CD14-positive monocyte (primary cell): ENCODE results near the gene ACBD4. TPM values are rescaled to one million over a fixed set of nuclear protein-coding genes. Genes with fewer than 3 reads are reported as not detected.

Experiments used
- DNase-seq, 3 donors: peaks; one replicate each; pipeline ENCODE4 v3.0.0-alpha.2; 2011 to 2022
- H2AFZ ChIP-seq: 2 replicates; pipeline ENCODE4 v1.6.0; 2012; ENCODE audit warnings: mild to moderate bottlenecking, low read depth, low read length, inconsistent platforms; ENCODE audit not compliant: insufficient read depth, poor library complexity, severe bottlenecking
- H3K27ac ChIP-seq, 2 donors: 1 replicate in 1 of 2; 2 replicates in 1 of 2; pipeline ENCODE4 v1.5.1; 2012 to 2013; ENCODE audit warnings: low read length in 2 of 2, control low read depth in 1 of 2, inconsistent platforms in 1 of 2, low read depth in 1 of 2, mild to moderate bottlenecking in 1 of 2
- H3K27me3 ChIP-seq, 2 donors: one replicate each; pipeline versions ENCODE4 v1.6.0 to v1.6.1; 2011 to 2013; ENCODE audit warnings: low read length in 2 of 2; ENCODE audit not compliant: control insufficient read depth in 2 of 2, insufficient read depth in 2 of 2
- H3K36me3 ChIP-seq, 2 donors: replicated peaks in 1 of 2; 1 replicate in 1 of 2; 2 replicates in 1 of 2; pipeline versions ENCODE4 v1.5.1 to v1.6.1; 2012 to 2013; ENCODE audit warnings: low read length in 2 of 2, control low read depth in 1 of 2, inconsistent platforms in 1 of 2, mild to moderate bottlenecking in 1 of 2; ENCODE audit not compliant: insufficient read depth in 2 of 2, control insufficient read depth in 1 of 2
- H3K4me1 ChIP-seq, 2 donors: 1 replicate in 1 of 2; 2 replicates in 1 of 2; pipeline versions ENCODE4 v1.5.1 to v1.6.1; 2012 to 2013; ENCODE audit warnings: low read length in 2 of 2, control low read depth in 1 of 2, inconsistent platforms in 1 of 2, mild to moderate bottlenecking in 1 of 2, moderate library complexity in 1 of 2; ENCODE audit not compliant: insufficient read depth in 2 of 2, control insufficient read depth in 1 of 2
- H3K4me2 ChIP-seq: replicated peaks from 2 replicates; pipeline ENCODE3; 2012; ENCODE audit warnings: low read length, moderate library complexity, mild to moderate bottlenecking; ENCODE audit not compliant: poor library complexity, severe bottlenecking; ENCODE audit errors: extremely low read depth
- H3K4me3 ChIP-seq, 3 experiments: fragments of 200-600 bp in 1 of 3; sonication (generic) in 1 of 3; replicated peaks in 1 of 3; 1 replicate in 2 of 3; 2 replicates in 1 of 3; pipeline ENCODE4 v1.5.1; 2011 to 2013; ENCODE audit warnings: low read length in 3 of 3, mild to moderate bottlenecking in 3 of 3, control low read depth in 2 of 3, low read depth in 2 of 3, inconsistent platforms in 1 of 3, moderate library complexity in 1 of 3
- H3K79me2 ChIP-seq: 2 replicates; pipeline ENCODE4 v1.6.0; 2012; ENCODE audit warnings: mild to moderate bottlenecking, control low read depth, inconsistent platforms, low read length, moderate library complexity; ENCODE audit not compliant: insufficient read depth
- H3K9ac ChIP-seq: 2 replicates; pipeline ENCODE4 v1.6.0; 2017; ENCODE audit warnings: low read length, mild to moderate bottlenecking; ENCODE audit not compliant: insufficient read depth, poor library complexity, severe bottlenecking
- H3K9me3 ChIP-seq, 2 donors: replicated peaks in 1 of 2; 1 replicate in 1 of 2; 2 replicates in 1 of 2; pipeline versions ENCODE4 v1.5.1 to v1.6.1; 2012 to 2013; ENCODE audit warnings: low read length in 2 of 2, control low read depth in 1 of 2; ENCODE audit not compliant: control insufficient read depth in 1 of 2, insufficient read depth in 1 of 2
- H4K20me1 ChIP-seq: 2 replicates; pipeline ENCODE4 v1.6.0; 2012; ENCODE audit warnings: mild to moderate bottlenecking, low read length, control low read depth, moderate library complexity; ENCODE audit not compliant: insufficient read depth
- H3K27ac Mint-ChIP-seq, 7 donors: one replicate each; pipeline ENCODE4 v1.8.0; 2020; ENCODE audit warnings: mild to moderate bottlenecking in 7 of 7, mixed read lengths in 7 of 7, moderate library complexity in 6 of 7, inconsistent platforms in 2 of 7
- H3K27me3 Mint-ChIP-seq, 3 donors: one replicate each; pipeline ENCODE4 v1.8.0; 2021 to 2022; ENCODE audit warnings: low read depth in 3 of 3, mild to moderate bottlenecking in 3 of 3, mixed read lengths in 3 of 3, moderate library complexity in 3 of 3, inconsistent platforms in 1 of 3
- H3K36me3 Mint-ChIP-seq, 2 donors: one replicate each; pipeline ENCODE4 v1.8.0; 2020; ENCODE audit warnings: mixed read lengths in 2 of 2, inconsistent platforms in 1 of 2, mild to moderate bottlenecking in 1 of 2
- H3K4me1 Mint-ChIP-seq: one replicate; pipeline ENCODE4 v1.8.0; 2020; ENCODE audit warnings: mild to moderate bottlenecking, mixed read lengths
- H3K4me3 Mint-ChIP-seq, 2 donors: one replicate each; pipeline ENCODE4 v1.8.0; 2020; ENCODE audit warnings: mild to moderate bottlenecking in 2 of 2, mixed read lengths in 2 of 2, moderate library complexity in 1 of 2
- H3K9me3 Mint-ChIP-seq, 7 donors: one replicate each; pipeline ENCODE4 v1.8.0; 2020 to 2022; ENCODE audit warnings: mixed read lengths in 7 of 7, mild to moderate bottlenecking in 6 of 7, moderate library complexity in 6 of 7, inconsistent platforms in 2 of 7
- WGBS: methylation state at CpG from one replicate; pipeline ENCODE4 v1.1.5; 2013; ENCODE audit warnings: missing lambda C conversion rate; ENCODE audit not compliant: insufficient coverage; 5-methylcytosine and 5-hydroxymethylcytosine counted together
- intact Hi-C, 2 donors: fragments of 100-400 bp; cut with micrococcal nuclease; formaldehyde crosslinking; loops; one replicate each; pipeline versions ENCODE4 v1.15.0 to v1.15.1; 2023
- polyA plus RNA-seq, 3 donors: library from polyadenylated mRNA; depleted of rRNA in 1 of 3; unstranded in 2 of 3; stranded (reverse) in 1 of 3; fragments of 300-500 nt in 2 of 3; fragments of >200 nt in 1 of 3; fragmentation: Illumina TruSeq in 2 of 3; gene quantifications; 1 replicate in 2 of 3; 2 replicates in 1 of 3; pipeline ENCODE4 v1.2.3, GENCODE V29; 2012 to 2021
- TF ChIP-seq, protein P1 (sequence below): fragments of 200-600 bp; IDR thresholded peaks from one replicate; pipeline ENCODE4 v1.8.0; 2022; ENCODE audit warnings: antibody characterized with exemption, mild to moderate bottlenecking

ACBD4 gene
- polyA plus RNA-seq, 3 donors = 4.8 to 7.4 (median 6.2) TPM

- Mint-ChIP-seq H3K4me3 (no peak overlapping the region), H3K27ac (peak overlapping the region in 1 of 7 donors; percentile 55), H3K36me3 (peaks cover 80 to 97% of the 10 kb centered on the region in 2 donors), H3K4me1 (no peaks in the 10 kb centered on the region), H3K27me3 (peaks cover 0 to 2% (median 2%) of the 10 kb centered on the region in 3 donors), H3K9me3 (no peaks in the 10 kb centered on the region)
- intact Hi-C loops = loop anchor here (2.0 to 10.0 kb wide), 3 partner anchors 34 to 179 kb away; partner anchors contain the start of gene PLCD3 (in 2 of the 2)
- Histone ChIP-seq H3K4me3 (no peak overlapping the region), H3K4me2 (no peak overlapping the region), H4K20me1 (peaks cover 44% of the 10 kb centered on the region), H2AFZ (no peak overlapping the region), H3K27me3 (no peaks in the 10 kb centered on the region), H3K9me3 (no peaks in the 10 kb centered on the region), H3K9ac (no peak overlapping the region), H3K27ac (peak overlapping the region in 1 of 2 donors; percentile 14), H3K36me3 (peaks cover 81 to 94% of the 10 kb centered on the region in 2 donors), H3K79me2 (no peaks in the 10 kb centered on the region), H3K4me1 (no peaks in the 10 kb centered on the region)
- no peak for DNase-seq
- TF ChIP-seq, protein P1, sequence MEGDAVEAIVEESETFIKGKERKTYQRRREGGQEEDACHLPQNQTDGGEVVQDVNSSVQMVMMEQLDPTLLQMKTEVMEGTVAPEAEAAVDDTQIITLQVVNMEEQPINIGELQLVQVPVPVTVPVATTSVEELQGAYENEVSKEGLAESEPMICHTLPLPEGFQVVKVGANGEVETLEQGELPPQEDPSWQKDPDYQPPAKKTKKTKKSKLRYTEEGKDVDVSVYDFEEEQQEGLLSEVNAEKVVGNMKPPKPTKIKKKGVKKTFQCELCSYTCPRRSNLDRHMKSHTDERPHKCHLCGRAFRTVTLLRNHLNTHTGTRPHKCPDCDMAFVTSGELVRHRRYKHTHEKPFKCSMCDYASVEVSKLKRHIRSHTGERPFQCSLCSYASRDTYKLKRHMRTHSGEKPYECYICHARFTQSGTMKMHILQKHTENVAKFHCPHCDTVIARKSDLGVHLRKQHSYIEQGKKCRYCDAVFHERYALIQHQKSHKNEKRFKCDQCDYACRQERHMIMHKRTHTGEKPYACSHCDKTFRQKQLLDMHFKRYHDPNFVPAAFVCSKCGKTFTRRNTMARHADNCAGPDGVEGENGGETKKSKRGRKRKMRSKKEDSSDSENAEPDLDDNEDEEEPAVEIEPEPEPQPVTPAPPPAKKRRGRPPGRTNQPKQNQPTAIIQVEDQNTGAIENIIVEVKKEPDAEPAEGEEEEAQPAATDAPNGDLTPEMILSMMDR = no peak
- WGBS = 91% methylated on average over 11 of the region's 13 CpGs
Measured at GRCh38 chr17:45098081-45098868, 37.2 kb upstream of the ACBD4 start.

- peak overlapping the region in 4 of 7 donors; percentile 15 to 69 (median 58) for H3K27ac Mint-ChIP-seq
- no peak overlapping the region for H3K9ac ChIP-seq
- no peaks in the 10 kb centered on the region for H3K27me3 ChIP-seq
- no peaks in the 10 kb centered on the region for H3K9me3 Mint-ChIP-seq
- no peaks in the 10 kb centered on the region for H3K4me1 Mint-ChIP-seq
- WGBS = 71% methylated on average over 8 of the region's 9 CpGs
- no peak overlapping the region for H3K4me3 Mint-ChIP-seq
- no peak overlapping the region for H3K4me3 ChIP-seq
- no peaks in the 10 kb centered on the region for H3K79me2 ChIP-seq
- H3K36me3 Mint-ChIP-seq = peaks cover 80 to 97% of the 10 kb centered on the region in 2 donors
- H3K36me3 ChIP-seq = peaks cover 81 to 94% of the 10 kb centered on the region in 2 donors
- no peak overlapping the region for H3K27ac ChIP-seq
- no peak overlapping the region for H2AFZ ChIP-seq
- peak; percentile 51 to 69 (median 69) for DNase-seq
- intact Hi-C loops = loop anchor here (2.0 to 10.0 kb wide), 3 partner anchors 33 to 180 kb away; partner anchors contain the start of gene PLCD3 (in 2 of the 2)
- H3K27me3 Mint-ChIP-seq = peaks cover 0 to 2% (median 2%) of the 10 kb centered on the region in 3 donors
- H3K4me1 ChIP-seq = no peaks in the 10 kb centered on the region
- no peak overlapping the region for H3K4me2 ChIP-seq
- TF ChIP-seq, protein P1 = peak; percentile 89
- H3K9me3 ChIP-seq = no peaks in the 10 kb centered on the region
- H4K20me1 ChIP-seq = peaks cover 39% of the 10 kb centered on the region
Measured at GRCh38 chr17:45098869-45099616, 36.4 kb upstream of the ACBD4 start.
